Heart right ventricle (tissue), 16 donors: ENCODE data around the gene SMIM35. TPM values are rescaled to one million over a fixed set of nuclear protein-coding genes. Genes with fewer than 3 reads are reported as not detected.

ENCODE experiments used
- ATAC-seq, 8 donors: fragments of 200-7000 bp; cut with Tn5 transposase; one replicate each; pipeline ENCODE4 v1.9.1; 2020; ENCODE audit warnings: mild to moderate bottlenecking in 8 of 8, moderate library complexity in 8 of 8, moderate number of reproducible peaks in 1 of 8
- DNase-seq, 2 donors: peaks; one replicate each; pipeline ENCODE4 v3.0.0-alpha.2; 2020
- H3K27ac ChIP-seq, 10 donors: fragments of 200-600 bp; sonication (generic) in 2 of 10; one replicate each; pipeline versions ENCODE4 v1.5.0 to v1.8.0; 2020 to 2022; ENCODE audit warnings: mild to moderate bottlenecking in 3 of 10
- H3K27me3 ChIP-seq, 7 donors: fragments of 200-600 bp; one replicate each; pipeline ENCODE4 v1.8.0; 2021 to 2022; ENCODE audit warnings: mild to moderate bottlenecking in 2 of 7
- H3K36me3 ChIP-seq, 9 donors: fragments of 200-600 bp; sonication (generic) in 1 of 9; one replicate each; pipeline versions ENCODE4 v1.5.0 to v1.8.0; 2020 to 2022; ENCODE audit warnings: mild to moderate bottlenecking in 2 of 9
- H3K4me1 ChIP-seq, 9 donors: fragments of 200-600 bp; sonication (generic) in 1 of 9; one replicate each; pipeline versions ENCODE4 v1.5.0 to v1.8.0; 2020 to 2022; ENCODE audit warnings: mild to moderate bottlenecking in 4 of 9
- H3K4me3 ChIP-seq, 10 donors: fragments of 200-600 bp; sonication (generic) in 2 of 10; one replicate each; pipeline versions ENCODE4 v1.5.0 to v1.8.0; 2020 to 2022; ENCODE audit warnings: mild to moderate bottlenecking in 7 of 10, moderate library complexity in 2 of 10
- H3K9me3 ChIP-seq, 11 donors: fragments of 200-600 bp in 10 of 11; sonication (generic) in 2 of 11; one replicate each; pipeline versions ENCODE4 v1.5.0 to v1.8.0; 2013 to 2022; ENCODE audit warnings: mild to moderate bottlenecking in 2 of 11, control low read depth in 1 of 11, moderate library complexity in 1 of 11
- CTCF ChIP-seq, 9 donors: fragments of 200-600 bp; sonication (generic) in 2 of 9; IDR thresholded peaks; one replicate each; pipeline versions ENCODE4 v1.5.0 to v1.8.0; 2021 to 2022; ENCODE audit warnings: antibody characterized with exemption in 9 of 9, mild to moderate bottlenecking in 5 of 9, moderate library complexity in 1 of 9
- WGBS, 2 donors: extraction: QIAGEN DNeasy Blood & Tissue Kit; methylation state at CpG; one replicate each; pipeline ENCODE4 v1.1.7; 2013; ENCODE audit warnings: inconsistent platforms in 1 of 2; 5-methylcytosine and 5-hydroxymethylcytosine counted together
- intact Hi-C, 10 donors: fragments of 100-400 bp; cut with DNase I; formaldehyde crosslinking; loops; one replicate each; pipeline versions ENCODE4 v1.11.1 to v1.14.2; 2022
- polyA plus RNA-seq, 2 donors: library from polyadenylated mRNA; stranded (reverse); fragments of 200-250 nt; gene quantifications; one replicate each; pipeline ENCODE4 v1.2.3, GENCODE V29; 2013
- total RNA-seq, 10 donors: library from RNA; stranded (reverse); fragmentation: NEBNext Ultra II Directional in 3 of 10; extraction: Animal tissue kit (Norgen Biotek cat#: 25700) in 3 of 10; gene quantifications; one replicate each; pipeline versions ENCODE4 v1.2.1 to v1.2.4, GENCODE V29; 2021 to 2023
- donor health status: Arrhythmogenic right ventricular cardiomyopathy.
- donor health status: ischemic (EF 13 %, LVEDD 7.1; RV severe dilation, severe dysfunction).
- donor health status: healthy with polysubstance abuse.
- donor health status: DM: no; HTN: yes; CAD: no.
- donor health status: DM: no; HTN: no; CAD: no.
- donor health status: ischemic (EF 25% LVEDD 6.9; RV normal size, moderate dysfunction).
- donor health status: ischemic (EF 25% LVEDD 5.7; RV mildly dilated, moderate dysfunction).
- donor health status: healthy.
- donor health status: DM: yes; HTN: yes; CAD: no.
- donor health status: Ischemic cardiomyopathy.
- donor health status: ischemic (EF 35%, LVEDD 5.7; RV mildly dilated, moderate dysfunction).
- donor health status: nonischemic (EF 11% LVEDD 7.7; RV severe dilation, severe dysfunction).
- donor health status: DM: yes; HTN: yes; CAD: no.
- donor health status: PGD.
- donor health status: ischemic (EF 29% LVEDD 5.4; RV normal size, mild dysfunction).
- donor health status: nonischemic (EF 23%, LVEDD 6.1; RV moderate dilation, normal function).

Gene SMIM35
- total and polyA plus RNA-seq, 12 donors, result not detected

- Histone ChIP-seq H3K4me1 (peaks cover 0 to 8% (median 0%) of the 10 kb centered on the region in 9 donors), H3K27ac (no peak overlapping the region), H3K9me3 (peaks cover 0 to 20% (median 0%) of the 10 kb centered on the region in 11 donors), H3K4me3 (no peak overlapping the region), H3K27me3 (no peaks in the 10 kb centered on the region), H3K36me3 (no peaks in the 10 kb centered on the region)
- no peak for ATAC-seq
- 83 to 85% methylated on average over 7 of the region's 7 CpGs for WGBS, 2 donors
- no peak for TF ChIP-seq CTCF (IDR thresholded peaks at IDR 0.05)
- no peak for DNase-seq
- intact Hi-C loops, result no loop called here
Measured at GRCh38 chr11:118090545-118091162, 3.9 kb upstream of the SMIM35 start.

GRCh38 chr11:118088531-118088930, 1.8 kb upstream of the SMIM35 start:
- intact Hi-C loops, result no loop called here
- Histone ChIP-seq H3K9me3 (peaks cover 0 to 20% (median 0%) of the 10 kb centered on the region in 11 donors), H3K4me1 (peaks cover 0 to 22% (median 13%) of the 10 kb centered on the region in 9 donors), H3K4me3 (no peak overlapping the region), H3K27me3 (no peaks in the 10 kb centered on the region), H3K27ac (peak overlapping the region in 1 of 10 donors; percentile 73), H3K36me3 (no peaks in the 10 kb centered on the region)
- WGBS, 2 donors, result 50 to 65% methylated on average over 4 of the region's 4 CpGs
- ATAC-seq, result peak in 7 of 8 donors; percentile 25 to 75 (median 41)
- peak; percentile 30 to 36 for DNase-seq
- TF ChIP-seq CTCF (IDR thresholded peaks at IDR 0.05), result no peak

- 92 to 95% methylated on average over 6 of the region's 6 CpGs for WGBS, 2 donors
- intact Hi-C loops, result no loop called here
- ATAC-seq, result no peak
- H3K4me3 ChIP-seq, result no peak overlapping the region
- DNase-seq, result no peak
- H3K9me3 ChIP-seq, result peaks cover 0 to 20% (median 0%) of the 10 kb centered on the region in 11 donors
- H3K36me3 ChIP-seq, result no peaks in the 10 kb centered on the region
- no peaks in the 10 kb centered on the region for H3K27me3 ChIP-seq
- TF ChIP-seq CTCF (IDR thresholded peaks at IDR 0.05), result no peak
- H3K27ac ChIP-seq, result peak overlapping the region in 1 of 10 donors; percentile 73
- peaks cover 0 to 28% (median 15%) of the 10 kb centered on the region in 9 donors for H3K4me1 ChIP-seq
Measured at GRCh38 chr11:118087931-118088330, 1.2 kb upstream of the SMIM35 start.

GRCh38 chr11:118084656-118085055, 2.1 kb downstream of the SMIM35 start:
- ATAC-seq (no peak), DNase-seq (no peak)
- peaks cover 0 to 20% (median 0%) of the 10 kb centered on the region in 11 donors for H3K9me3 ChIP-seq
- no peak for TF ChIP-seq CTCF (IDR thresholded peaks at IDR 0.05)
- peak overlapping the region in 8 of 10 donors; percentile 45 to 86 (median 64) for H3K27ac ChIP-seq
- H3K36me3 ChIP-seq, result no peaks in the 10 kb centered on the region
- no peaks in the 10 kb centered on the region for H3K27me3 ChIP-seq
- no peak overlapping the region for H3K4me3 ChIP-seq
- H3K4me1 ChIP-seq, result peaks cover 0 to 35% (median 20%) of the 10 kb centered on the region in 9 donors
- intact Hi-C loops, result no loop called here
